HUES6 (cell line): ENCODE data around the gene GJB3.
"Not testable (repeated sequence)": the region's sequence is repeated elsewhere in the genome, so short reads cannot be mapped to it uniquely, and the experiment has no call there.

Source experiments
- H3K27ac ChIP-seq: 2 replicates; pipeline ENCODE4 v1.7.0; 2013; ENCODE audit warnings: low read depth, mild to moderate bottlenecking, low read length, inconsistent platforms
- H3K27me3 ChIP-seq: 2 replicates; pipeline ENCODE4 v1.6.1; 2013; ENCODE audit warnings: low read length; ENCODE audit not compliant: control insufficient read depth, insufficient read depth
- H3K36me3 ChIP-seq: 2 replicates; pipeline ENCODE4 v1.6.1; 2013; ENCODE audit warnings: low read length; ENCODE audit not compliant: control insufficient read depth, insufficient read depth
- H3K4me1 ChIP-seq: 2 replicates; pipeline ENCODE4 v1.6.1; 2013; ENCODE audit warnings: low read length; ENCODE audit not compliant: control insufficient read depth, insufficient read depth
- H3K4me3 ChIP-seq: 2 replicates; pipeline ENCODE4 v1.5.1; 2013; ENCODE audit warnings: low read depth, low read length
- H3K9ac ChIP-seq: one replicate; pipeline ENCODE4 v1.6.1; 2013; ENCODE audit warnings: mild to moderate bottlenecking, low read length
- H3K9me3 ChIP-seq: 2 replicates; pipeline ENCODE4 v1.6.1; 2013; ENCODE audit warnings: low read depth, low read length; ENCODE audit not compliant: control insufficient read depth, insufficient read depth

Gene GJB3

DNA sequence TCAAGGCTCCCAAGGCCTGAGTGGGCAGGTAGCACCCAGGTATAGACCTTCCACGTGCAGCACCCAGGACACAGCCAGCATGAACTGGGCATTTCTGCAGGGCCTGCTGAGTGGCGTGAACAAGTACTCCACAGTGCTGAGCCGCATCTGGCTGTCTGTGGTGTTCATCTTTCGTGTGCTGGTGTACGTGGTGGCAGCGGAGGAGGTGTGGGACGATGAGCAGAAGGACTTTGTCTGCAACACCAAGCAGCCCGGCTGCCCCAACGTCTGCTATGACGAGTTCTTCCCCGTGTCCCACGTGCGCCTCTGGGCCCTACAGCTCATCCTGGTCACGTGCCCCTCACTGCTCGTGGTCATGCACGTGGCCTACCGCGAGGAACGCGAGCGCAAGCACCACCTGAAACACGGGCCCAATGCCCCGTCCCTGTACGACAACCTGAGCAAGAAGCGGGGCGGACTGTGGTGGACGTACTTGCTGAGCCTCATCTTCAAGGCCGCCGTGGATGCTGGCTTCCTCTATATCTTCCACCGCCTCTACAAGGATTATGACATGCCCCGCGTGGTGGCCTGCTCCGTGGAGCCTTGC is 19.7 kb upstream of the GJB3 start:
- H3K9ac ChIP-seq, result no peak overlapping the region
- H3K36me3 ChIP-seq, result no peaks in the 10 kb centered on the region
- H3K4me1 ChIP-seq, result peaks cover 30% of the 10 kb centered on the region
- no peaks in the 10 kb centered on the region for H3K27me3 ChIP-seq
- no peak overlapping the region for H3K4me3 ChIP-seq
- peaks cover 4% of the 10 kb centered on the region; the same call in 1 of the 2 replicates for H3K9me3 ChIP-seq
- no peak overlapping the region for H3K27ac ChIP-seq

DNA sequence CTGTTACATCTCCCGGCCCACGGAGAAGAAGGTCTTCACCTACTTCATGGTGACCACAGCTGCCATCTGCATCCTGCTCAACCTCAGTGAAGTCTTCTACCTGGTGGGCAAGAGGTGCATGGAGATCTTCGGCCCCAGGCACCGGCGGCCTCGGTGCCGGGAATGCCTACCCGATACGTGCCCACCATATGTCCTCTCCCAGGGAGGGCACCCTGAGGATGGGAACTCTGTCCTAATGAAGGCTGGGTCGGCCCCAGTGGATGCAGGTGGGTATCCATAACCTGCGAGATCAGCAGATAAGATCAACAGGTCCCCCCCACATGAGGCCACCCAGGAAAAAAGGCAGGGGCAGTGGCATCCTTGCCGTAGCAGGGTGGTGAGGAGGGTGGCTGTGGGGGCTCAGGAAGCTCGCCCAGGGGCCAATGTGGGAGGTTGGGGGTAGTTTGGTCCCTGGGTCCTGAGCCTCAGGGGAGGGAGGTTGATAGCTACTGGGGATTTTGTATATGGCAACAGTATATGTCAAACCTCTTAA is 19.2 kb upstream of the GJB3 start:
- H3K9me3 ChIP-seq, result peaks cover 4% of the 10 kb centered on the region; the same call in 1 of the 2 replicates
- H3K36me3 ChIP-seq, result no peaks in the 10 kb centered on the region
- H3K27ac ChIP-seq, result no peak overlapping the region
- H3K9ac ChIP-seq, result no peak overlapping the region
- no peak overlapping the region for H3K4me3 ChIP-seq
- H3K4me1 ChIP-seq, result peaks cover 30% of the 10 kb centered on the region
- no peaks in the 10 kb centered on the region for H3K27me3 ChIP-seq

DNA sequence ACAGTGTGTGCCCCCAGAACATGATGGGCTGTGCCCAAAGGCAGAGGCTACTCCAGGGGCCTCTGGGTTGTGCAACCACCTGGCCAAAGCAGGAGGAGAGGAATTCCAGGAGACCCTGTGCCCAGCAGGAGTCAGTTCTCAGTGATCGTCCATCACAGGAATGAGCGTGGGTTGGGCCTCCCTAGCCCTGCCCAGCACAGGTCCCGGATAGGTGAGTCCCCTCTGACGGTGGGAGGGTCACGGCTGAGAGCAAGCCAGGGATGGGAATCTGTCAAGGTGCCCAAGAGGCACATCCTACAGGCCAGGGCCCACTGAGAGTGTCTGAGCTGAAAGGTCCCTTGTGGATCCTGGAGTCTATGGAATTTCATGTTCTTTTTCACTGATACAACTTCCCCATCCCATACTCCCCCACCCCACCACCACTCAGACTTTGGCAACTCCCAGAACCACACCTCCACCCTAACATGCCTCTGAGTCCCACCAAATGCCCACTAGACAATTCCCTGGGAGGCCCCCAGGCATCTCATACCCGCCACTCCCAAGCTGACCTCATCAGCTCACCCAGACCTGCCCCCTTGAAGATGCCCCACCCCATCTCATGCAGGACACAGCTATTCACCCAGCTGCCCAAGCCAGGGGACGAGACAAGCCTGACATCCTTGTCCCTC is 18.4 kb upstream of the GJB3 start:
- Histone ChIP-seq H3K27ac (no peak overlapping the region), H3K9me3 (peaks cover 4% of the 10 kb centered on the region; the same call in 1 of the 2 replicates), H3K4me3 (no peak overlapping the region), H3K9ac (no peak overlapping the region), H3K27me3 (no peaks in the 10 kb centered on the region), H3K36me3 (no peaks in the 10 kb centered on the region), H3K4me1 (peaks cover 30% of the 10 kb centered on the region)

DNA sequence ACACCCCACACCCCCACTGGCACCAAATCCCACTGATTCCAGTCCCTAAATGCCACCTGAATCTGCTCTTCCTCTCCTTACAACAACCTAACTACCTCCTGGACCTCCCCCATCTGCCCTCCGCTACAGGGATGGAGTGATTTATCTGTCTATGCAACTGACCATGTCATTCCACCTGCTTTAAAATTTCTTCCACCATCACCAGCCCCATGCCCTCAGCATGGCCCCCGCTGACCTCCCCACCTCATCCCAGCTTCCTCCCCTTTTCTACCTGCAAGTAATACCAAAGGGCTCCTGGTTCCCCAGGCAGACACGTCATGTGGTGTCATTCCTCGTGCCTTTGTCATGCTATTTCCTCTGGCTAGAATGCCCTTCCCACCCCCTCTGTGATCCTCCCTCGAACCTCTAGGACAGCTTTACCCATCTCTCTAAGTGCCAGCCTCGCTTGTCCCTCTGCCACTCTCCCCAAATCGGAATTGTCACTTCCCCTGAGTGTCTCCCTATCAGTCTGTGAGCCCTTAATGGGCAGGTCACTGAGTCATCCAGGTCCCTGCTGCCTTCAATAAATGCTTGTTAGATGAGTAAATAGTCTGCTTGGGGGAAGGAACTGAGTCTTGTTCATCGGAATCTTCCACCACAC is 17.8 kb upstream of the GJB3 start:
- no peaks in the 10 kb centered on the region for H3K27me3 ChIP-seq
- H3K4me1 ChIP-seq, result peaks cover 30% of the 10 kb centered on the region
- H3K36me3 ChIP-seq, result no peaks in the 10 kb centered on the region
- H3K9me3 ChIP-seq, result peaks cover 4% of the 10 kb centered on the region; the same call in 1 of the 2 replicates
- H3K4me3 ChIP-seq, result peak overlapping the region; percentile 31; the same call in 1 of the 2 replicates
- no peak overlapping the region for H3K27ac ChIP-seq
- peak overlapping the region; percentile 49 for H3K9ac ChIP-seq

DNA sequence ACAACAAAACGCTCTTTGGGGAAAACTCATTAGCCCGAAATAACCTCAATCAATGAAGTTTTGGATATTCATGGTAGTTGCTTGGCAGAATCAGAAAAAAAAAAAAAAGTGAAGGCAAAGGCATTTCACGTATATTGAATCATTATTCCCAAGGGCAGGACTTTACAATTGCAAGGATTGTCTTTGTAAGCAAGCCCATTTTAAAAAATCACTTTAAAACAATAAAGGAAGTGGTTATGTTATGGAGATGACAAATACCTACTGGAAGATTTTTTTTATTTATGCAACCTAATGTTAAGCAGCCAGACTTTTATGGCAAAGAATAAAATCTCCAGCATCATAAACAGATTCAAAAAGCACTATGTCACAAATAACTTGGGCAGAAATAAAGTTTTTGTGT is 12.2 kb upstream of the GJB3 start:
- Histone ChIP-seq H3K9ac (no peak overlapping the region), H3K27me3 (no peaks in the 10 kb centered on the region), H3K9me3 (peaks cover 3% of the 10 kb centered on the region; the same call in 1 of the 2 replicates), H3K36me3 (no peaks in the 10 kb centered on the region), H3K4me1 (peaks cover 12% of the 10 kb centered on the region; the same call in 1 of the 2 replicates), H3K27ac (no peak overlapping the region), H3K4me3 (no peak overlapping the region)

DNA sequence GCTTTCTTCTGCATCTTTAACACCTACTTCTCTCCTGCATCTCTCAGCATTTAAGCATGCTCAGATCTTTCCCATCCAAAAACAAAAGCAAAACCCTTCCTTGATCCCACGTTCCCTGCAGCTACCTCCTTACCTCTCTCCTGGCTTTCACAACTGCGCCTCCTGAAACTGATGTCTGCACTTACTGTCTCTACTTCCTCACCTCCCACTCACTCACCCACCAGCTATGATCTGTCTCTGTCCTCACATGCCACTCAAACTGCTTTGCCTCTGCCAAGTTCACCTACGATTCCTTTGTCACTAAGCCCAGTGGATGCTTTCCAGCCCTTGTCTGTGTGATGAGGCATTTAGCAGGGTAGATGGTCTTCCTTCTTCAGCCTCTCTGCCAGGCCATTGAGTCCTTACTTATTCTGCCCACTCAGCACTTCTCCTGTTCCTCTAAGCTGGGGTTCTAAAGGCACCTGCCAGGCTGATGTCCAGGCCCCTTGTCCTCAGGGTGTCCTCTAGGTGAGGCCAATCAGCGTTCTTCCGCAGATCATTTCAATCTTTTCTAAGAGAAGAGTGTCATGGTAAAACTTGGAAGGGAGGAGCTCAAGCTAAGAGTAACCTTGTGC is 10.0 kb upstream of the GJB3 start:
- no peaks in the 10 kb centered on the region for H3K36me3 ChIP-seq

DNA sequence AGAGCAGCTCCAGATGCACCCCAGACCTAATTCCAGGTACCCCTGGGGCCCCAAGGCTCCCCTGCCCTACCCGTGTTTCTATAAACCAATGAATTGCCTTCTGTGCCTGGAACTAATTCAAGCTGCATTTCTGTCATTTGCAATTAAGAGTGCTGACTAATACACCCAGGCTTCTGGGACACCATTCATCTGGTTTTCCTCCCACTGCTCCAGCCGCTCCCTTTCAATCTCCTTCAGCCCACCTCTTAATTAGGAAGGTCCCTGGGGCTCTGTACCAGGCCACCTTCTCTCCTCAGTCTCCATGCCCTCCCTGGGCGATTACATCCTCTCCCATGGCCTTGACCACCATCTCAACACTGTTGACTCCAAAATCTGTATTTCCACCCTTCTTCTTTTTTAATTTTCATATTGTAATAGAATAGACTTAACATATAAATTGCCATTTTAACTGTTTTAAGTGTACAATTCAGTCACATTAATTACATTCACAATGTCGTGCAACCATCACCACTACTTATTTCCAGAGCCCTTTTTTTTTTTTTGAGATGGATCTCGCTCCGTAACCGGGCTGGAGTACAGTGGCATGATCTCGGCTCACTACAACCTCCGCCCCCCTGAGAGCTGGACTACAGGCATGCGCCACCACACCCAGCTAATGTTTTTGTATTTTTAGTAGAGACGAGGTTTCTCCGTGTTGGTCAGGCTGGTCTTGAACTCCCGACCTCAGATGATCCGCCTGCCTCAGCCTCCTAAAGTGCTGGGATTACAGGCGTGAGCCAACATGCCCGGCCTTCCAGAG is 9.2 kb upstream of the GJB3 start:
- H3K27ac ChIP-seq, result no peak overlapping the region
- H3K36me3 ChIP-seq, result no peaks in the 10 kb centered on the region
- H3K9ac ChIP-seq, result no peak overlapping the region
- H3K9me3 ChIP-seq, result no peaks in the 10 kb centered on the region
- H3K4me3 ChIP-seq, result no peak overlapping the region
- H3K4me1 ChIP-seq, result peaks cover 10% of the 10 kb centered on the region; the same call in 1 of the 2 replicates
- no peaks in the 10 kb centered on the region for H3K27me3 ChIP-seq

More for the DNA sequence above, 10.0 kb upstream of the GJB3 start:
- Histone ChIP-seq H3K27me3 (no peaks in the 10 kb centered on the region), H3K9me3 (no peaks in the 10 kb centered on the region), H3K27ac (no peak overlapping the region), H3K4me3 (no peak overlapping the region), H3K9ac (no peak overlapping the region), H3K4me1 (peaks cover 7% of the 10 kb centered on the region; the same call in 1 of the 2 replicates)

DNA sequence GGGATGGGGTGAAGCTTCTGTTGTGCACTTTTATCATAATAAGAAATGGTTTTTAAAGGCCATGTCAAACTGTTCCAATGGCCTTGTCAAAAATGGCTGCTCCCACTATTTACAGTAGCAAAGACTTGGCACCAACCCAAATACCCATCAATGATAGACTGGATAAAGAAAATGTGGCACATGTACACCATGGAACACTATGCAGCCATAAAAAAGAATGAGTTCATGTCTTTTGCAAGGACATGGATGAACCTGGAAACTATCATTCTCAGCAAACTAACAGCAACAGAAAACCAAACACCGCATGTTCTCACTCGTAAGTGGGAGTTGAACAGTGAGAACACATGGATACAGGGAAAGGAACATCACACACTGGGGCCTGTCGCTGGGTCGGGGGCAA is 7.9 kb upstream of the GJB3 start:
- not testable (repeated sequence) for H3K9me3 ChIP-seq, H3K36me3 ChIP-seq, H3K27me3 ChIP-seq

DNA sequence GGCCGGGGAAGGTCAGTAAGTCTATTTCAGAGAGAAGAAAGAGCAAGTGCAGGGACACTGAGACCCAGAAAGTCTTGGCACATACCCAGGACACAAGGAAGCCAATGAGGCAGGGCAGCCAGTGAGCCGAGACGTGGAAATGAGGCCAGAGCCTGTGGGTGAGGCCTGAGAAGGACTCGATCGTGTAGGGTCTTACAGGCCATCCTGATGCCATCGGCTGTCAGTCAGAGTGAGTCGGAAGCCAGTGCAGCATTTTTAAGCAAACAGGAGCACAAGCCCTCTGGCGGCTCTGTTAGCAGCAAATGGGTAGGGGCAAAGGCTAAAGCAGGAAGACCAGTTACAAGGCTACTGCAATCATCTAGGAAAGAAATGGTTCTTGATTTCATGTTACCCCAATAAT is 6.1 kb upstream of the GJB3 start:
- peaks cover 11% of the 10 kb centered on the region; the same call in 1 of the 2 replicates for H3K4me1 ChIP-seq
- peaks cover 6% of the 10 kb centered on the region; the same call in 1 of the 2 replicates for H3K27me3 ChIP-seq
- H3K36me3 ChIP-seq, result no peaks in the 10 kb centered on the region
- no peak overlapping the region for H3K4me3 ChIP-seq
- no peaks in the 10 kb centered on the region for H3K9me3 ChIP-seq
- H3K27ac ChIP-seq, result no peak overlapping the region
- H3K9ac ChIP-seq, result no peak overlapping the region

More for the DNA sequence above, 7.9 kb upstream of the GJB3 start:
- H3K4me1 ChIP-seq, result peaks cover 11% of the 10 kb centered on the region; the same call in 1 of the 2 replicates
- not testable (repeated sequence) for H3K4me3 ChIP-seq, H3K27ac ChIP-seq, H3K9ac ChIP-seq

DNA sequence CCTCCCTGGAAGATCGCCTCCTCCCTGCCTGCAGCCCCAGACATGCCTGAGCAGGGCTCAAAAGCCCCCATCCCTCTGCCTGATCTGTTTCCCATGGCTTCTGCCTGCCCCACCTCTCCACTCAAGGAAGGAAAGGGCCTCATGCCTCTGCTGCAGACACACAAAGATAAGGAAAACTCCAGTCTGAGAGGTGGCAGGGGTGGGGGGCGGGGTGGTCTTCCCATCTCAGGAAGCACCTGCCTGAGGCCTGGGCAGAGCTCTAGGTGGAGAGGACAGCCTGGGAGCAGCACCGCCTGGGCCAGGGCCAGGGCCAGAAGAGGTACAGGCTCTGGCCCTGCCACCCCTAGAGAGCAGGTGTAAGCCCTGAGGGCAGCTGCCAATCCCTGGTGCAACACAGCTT is 4.1 kb upstream of the GJB3 start:
- no peaks in the 10 kb centered on the region for H3K36me3 ChIP-seq
- H3K9me3 ChIP-seq, result no peaks in the 10 kb centered on the region
- H3K27ac ChIP-seq, result no peak overlapping the region

More for the DNA sequence above, 4.1 kb upstream of the GJB3 start:
- Histone ChIP-seq H3K27me3 (peaks cover 26% of the 10 kb centered on the region), H3K4me1 (peaks cover 4% of the 10 kb centered on the region; the same call in 1 of the 2 replicates), H3K4me3 (no peak overlapping the region), H3K9ac (no peak overlapping the region)
